AG10803 (cell line): ENCODE measurements around the gene LRRK2.
"Not testable (repeated sequence)": the region's sequence is repeated elsewhere in the genome, so short reads cannot be mapped to it uniquely, and the experiment has no call there.

Experiments used
- DNase-seq: peaks from one replicate; pipeline ENCODE4 v3.0.0; 2010; ENCODE audit warnings: low read depth
- H3K4me3 ChIP-seq: 2 replicates; pipeline ENCODE4 v1.5.1; 2011; ENCODE audit warnings: mild to moderate bottlenecking, low read length, control low read depth
- TF ChIP-seq, protein P1 (sequence below): conservative IDR thresholded peaks from 2 replicates; pipeline ENCODE4 v1.5.1; 2011; ENCODE audit warnings: mild to moderate bottlenecking, low read length, control low read depth, inconsistent platforms

LRRK2 gene

DNA sequence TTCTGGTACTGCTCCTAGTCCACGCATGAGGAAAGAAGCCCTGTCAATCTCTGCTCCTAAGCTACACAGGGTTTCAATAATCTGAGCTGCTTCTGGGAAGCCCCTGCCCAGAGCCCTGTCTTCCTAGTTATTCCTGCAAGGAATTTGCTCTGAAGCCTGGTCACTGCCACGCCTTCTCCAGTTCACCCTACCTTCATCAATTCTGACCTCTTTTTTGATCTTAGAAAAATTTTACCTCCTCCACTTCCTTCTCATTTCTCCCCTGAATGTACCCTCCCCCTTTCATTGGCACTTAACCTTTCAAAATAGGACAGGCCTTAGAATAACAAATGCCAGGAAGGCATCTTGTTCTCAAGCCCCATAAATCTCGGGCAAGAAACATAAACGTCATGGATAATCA, 14.9 kb upstream of the LRRK2 start:
- DNase-seq = no peak
- no peak overlapping the region for H3K4me3 ChIP-seq
- TF ChIP-seq, protein P1, sequence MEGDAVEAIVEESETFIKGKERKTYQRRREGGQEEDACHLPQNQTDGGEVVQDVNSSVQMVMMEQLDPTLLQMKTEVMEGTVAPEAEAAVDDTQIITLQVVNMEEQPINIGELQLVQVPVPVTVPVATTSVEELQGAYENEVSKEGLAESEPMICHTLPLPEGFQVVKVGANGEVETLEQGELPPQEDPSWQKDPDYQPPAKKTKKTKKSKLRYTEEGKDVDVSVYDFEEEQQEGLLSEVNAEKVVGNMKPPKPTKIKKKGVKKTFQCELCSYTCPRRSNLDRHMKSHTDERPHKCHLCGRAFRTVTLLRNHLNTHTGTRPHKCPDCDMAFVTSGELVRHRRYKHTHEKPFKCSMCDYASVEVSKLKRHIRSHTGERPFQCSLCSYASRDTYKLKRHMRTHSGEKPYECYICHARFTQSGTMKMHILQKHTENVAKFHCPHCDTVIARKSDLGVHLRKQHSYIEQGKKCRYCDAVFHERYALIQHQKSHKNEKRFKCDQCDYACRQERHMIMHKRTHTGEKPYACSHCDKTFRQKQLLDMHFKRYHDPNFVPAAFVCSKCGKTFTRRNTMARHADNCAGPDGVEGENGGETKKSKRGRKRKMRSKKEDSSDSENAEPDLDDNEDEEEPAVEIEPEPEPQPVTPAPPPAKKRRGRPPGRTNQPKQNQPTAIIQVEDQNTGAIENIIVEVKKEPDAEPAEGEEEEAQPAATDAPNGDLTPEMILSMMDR = no peak

- not testable (repeated sequence) for DNase-seq
These were observed 13.6 kb upstream of the LRRK2 start for GRCh38 chr12:40211186-40211585.

GRCh38 chr12:40212566-40212965, 12.2 kb upstream of the LRRK2 start:
- H3K4me3 ChIP-seq = no peak overlapping the region
- TF ChIP-seq, protein P1 = no peak
- DNase-seq = no peak

More at GRCh38 chr12:40211186-40211585, 13.6 kb upstream of the LRRK2 start:
- not testable (repeated sequence) for H3K4me3 ChIP-seq

DNA sequence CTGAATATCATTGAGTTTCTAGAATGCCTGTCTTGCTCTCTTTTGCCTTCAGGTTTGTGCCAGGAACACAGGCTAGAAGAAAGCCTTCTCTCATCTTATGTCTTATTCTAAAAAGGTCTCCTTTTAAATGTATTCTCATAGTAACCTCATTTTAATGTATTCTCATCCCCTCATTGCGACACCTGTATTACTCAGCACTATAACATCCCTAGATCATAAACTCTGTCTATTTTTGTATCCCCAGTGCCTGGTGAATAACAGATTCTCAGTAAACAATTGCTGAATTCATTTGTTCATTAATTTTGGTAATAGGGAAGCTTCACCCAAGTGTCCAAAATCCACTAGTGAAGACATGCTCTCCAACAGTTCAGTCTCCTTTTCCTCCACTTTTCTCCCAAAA, 8.8 kb upstream of the LRRK2 start:
- no peak overlapping the region for H3K4me3 ChIP-seq
- DNase-seq = peak; percentile 38
- TF ChIP-seq, protein P1 = no peak

DNA sequence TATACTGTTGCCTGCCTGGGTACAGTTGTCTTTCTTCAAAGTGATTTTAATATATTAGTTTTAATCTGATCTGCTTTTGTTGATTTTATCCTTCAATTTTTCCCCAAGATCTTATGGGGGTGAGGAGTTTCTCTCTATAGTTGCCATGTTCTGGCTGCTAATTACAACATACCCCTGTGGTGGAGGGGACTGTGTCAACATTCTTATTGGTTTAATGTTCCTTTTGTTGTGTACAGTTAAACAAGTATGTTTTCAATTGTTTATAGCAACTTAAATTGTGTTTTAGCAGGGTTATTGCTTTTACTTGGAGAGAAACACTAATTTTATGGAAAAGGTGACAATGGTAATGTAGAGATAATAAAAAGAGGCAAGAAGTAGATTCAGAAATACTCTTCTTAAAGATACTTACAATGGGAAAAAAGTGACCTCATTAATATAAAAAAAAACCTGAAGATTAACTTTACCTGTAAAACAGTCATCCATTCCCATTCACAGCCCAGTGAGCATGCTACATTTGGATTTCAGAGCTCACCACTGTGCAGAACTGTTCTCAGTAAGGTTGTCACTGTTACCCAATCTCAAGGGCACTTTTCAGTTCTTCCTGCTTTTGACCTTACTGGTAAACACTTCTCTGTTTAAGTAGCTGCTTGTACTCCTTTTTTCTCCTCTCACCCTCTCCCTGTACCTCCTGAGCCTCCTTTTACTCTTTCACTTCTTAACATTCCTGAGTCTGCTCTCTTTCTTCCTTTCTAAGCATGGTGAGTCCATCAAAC, 8.1 kb upstream of the LRRK2 start:
- peak; percentile 14 for DNase-seq
- H3K4me3 ChIP-seq = no peak overlapping the region
- TF ChIP-seq, protein P1 = no peak

DNA sequence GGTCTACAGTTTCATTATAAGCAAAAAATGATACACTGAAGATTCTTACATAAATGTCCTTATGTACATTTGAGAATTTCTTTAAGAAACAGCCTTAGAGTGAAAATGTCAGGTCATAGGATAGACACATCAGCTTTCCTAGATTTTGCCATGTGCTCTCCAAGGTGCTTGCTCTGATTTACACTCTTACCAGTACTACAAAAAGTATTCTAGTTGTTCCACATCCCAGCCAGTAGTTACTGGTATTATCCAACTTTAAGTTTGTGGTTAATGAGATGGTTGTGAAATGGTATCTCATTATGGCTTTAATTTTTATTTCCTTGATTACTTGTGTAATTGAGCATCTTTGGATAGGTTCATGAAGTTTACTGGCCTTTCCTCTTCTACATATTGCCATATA, 5.0 kb upstream of the LRRK2 start:
- no peak for DNase-seq
- TF ChIP-seq, protein P1 = no peak
- no peak overlapping the region for H3K4me3 ChIP-seq

GRCh38 chr12:40222247-40222646, 2.5 kb upstream of the LRRK2 start:
- H3K4me3 ChIP-seq = no peak overlapping the region
- peak; percentile 13 for DNase-seq
- TF ChIP-seq, protein P1 = no peak
